GM18868 (cell line): ENCODE data around the gene TNS3.
"Not testable (repeated sequence)": the region's sequence is repeated elsewhere in the genome, so short reads cannot be mapped to it uniquely, and the experiment has no call there.

Source experiments
- ATAC-seq: cut with Tn5 transposase; IDR thresholded peaks from one replicate; pipeline ENCODE4 v1.9.1; 2021; ENCODE audit warnings: mild to moderate bottlenecking, moderate library complexity; ENCODE audit not compliant: unreplicated experiment

The TNS3 gene

GRCh38 chr7:47273974-47274766 is 307.7 kb downstream of the TNS3 start:
- ATAC-seq, result no peak

DNA sequence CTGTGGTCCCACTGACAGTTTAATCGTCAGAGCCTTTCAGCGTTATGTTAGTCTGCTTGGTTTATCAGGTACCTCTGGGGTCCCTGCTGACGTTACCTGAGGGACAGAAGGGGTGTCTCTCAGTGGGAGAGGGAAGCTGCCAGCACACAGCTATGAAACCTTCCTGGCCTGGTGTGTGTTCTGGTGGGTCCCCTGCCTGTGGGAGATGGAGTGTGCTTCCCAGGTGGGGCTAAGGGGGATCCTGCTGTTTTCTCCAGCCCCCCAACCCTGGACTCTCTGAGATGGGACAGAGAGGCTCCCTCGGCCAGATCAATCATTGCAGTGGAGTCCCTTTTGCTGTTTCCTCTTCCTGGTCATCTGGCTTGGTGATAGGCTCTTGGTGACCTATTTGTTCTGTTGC is 308.8 kb downstream of the TNS3 start:
- no peak for ATAC-seq

DNA sequence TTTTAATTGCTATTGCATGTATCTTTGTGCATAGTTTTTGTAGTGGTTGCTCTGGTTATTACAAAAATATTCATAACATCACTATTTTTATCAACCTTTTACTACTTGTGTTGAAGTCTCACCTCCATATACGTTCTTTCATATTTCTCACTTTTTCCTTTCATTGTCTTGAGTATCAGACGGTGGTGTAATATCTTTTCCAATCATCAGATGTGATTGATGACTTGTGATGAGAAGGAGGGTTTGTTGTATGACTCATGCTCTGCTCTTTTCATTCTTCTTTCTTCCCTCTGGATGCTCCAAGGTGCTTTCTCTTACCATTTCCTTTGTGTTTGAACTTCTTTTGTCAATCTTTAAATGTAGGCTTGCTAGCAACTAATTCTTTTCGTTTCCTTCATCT is 310.2 kb downstream of the TNS3 start:
- ATAC-seq, result no peak

DNA sequence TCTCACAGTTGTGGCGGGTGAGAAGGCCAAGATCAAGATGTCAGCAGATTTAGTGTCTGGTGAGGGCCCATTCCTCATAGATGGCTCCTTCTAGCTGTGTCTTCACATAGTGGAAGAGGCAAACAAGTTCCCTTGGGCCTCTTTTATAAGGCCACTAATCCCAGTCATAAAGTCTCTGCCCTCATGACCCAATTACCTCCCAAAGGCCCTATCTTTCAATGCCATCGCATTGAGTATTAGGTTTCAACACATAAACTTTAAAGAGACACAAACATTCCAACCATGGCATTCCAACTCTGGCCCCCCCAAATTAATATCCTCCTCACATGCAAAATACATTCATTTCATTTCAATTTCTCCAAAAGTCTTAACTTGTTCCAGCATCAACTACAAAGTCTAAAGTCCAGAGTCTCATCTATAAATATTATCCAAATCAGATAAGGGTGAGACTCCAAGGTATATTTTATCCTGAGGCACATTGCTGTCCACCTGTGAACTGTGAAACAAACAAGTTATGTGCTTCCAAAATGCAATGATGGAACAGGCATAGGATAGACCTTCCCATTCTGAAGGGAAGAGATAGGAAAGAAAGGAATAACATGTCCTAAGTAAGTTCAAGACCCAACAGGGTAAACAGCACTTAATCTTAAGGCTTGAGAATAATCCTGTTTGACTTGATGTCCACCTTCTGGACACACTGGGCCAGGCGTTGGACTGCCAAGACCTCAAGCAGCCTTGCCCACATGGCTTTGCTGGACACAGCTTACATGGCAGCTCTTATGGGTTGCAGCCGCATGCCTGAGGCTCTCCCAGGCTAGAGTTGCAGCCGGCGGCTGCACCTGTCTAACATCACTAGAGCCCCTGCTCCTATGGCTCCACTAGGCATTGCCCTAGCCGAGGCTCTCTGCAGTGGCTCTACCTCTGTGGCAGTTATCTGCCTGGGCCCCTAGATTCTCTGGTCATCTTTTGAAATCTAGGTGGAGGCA is 312.8 kb downstream of the TNS3 start:
- ATAC-seq, result no peak

DNA sequence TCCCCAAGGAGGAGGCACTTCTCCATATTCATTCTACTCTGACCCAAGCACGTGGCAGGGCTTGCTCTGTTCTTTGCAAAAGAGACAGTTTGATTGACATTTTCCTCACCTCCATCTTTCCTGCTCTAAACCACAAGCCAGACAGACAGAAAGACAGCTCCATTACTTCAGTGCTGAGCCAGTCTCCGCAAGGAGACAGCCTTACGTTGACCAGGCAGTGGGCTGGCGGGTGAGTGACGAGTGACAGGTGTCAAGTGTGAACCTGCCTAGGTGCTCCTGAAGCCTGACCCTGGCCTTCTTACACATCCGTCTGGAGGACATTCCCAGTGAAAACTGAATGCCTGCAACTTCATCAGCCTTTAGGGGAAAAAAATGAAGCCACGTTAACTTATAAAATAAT is 314.6 kb downstream of the TNS3 start:
- ATAC-seq, result no peak

- ATAC-seq, result no peak
Measured at GRCh38 chr7:47266799-47267198, 315.1 kb downstream of the TNS3 start.

GRCh38 chr7:47266131-47266706 is 315.7 kb downstream of the TNS3 start:
- ATAC-seq, result peak; percentile 95

GRCh38 chr7:47265621-47266020 is 316.3 kb downstream of the TNS3 start:
- no peak for ATAC-seq

GRCh38 chr7:47264021-47264651 is 317.8 kb downstream of the TNS3 start:
- ATAC-seq, result no peak

DNA sequence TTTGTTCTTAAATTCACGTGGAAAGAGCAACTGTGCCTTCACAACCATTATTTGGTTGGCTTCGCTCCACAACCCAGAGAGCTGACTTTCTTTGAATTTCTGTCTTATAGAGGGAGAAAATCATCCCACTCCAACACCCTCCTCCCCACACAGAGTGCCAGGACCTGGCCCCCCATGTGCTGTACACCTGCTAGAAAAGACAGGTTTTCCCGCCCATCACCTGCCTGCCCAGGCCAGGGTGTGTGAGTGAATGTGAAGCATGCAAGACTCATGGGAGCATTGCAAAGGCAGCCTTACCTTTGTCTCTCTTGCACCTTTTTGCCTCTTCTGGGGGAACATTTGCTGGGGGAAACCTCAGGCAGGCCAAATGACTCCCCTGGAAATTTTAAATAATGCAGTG is 319.0 kb downstream of the TNS3 start:
- ATAC-seq, result no peak

GRCh38 chr7:47262160-47262559 is 319.8 kb downstream of the TNS3 start:
- ATAC-seq, result not testable (repeated sequence)

DNA sequence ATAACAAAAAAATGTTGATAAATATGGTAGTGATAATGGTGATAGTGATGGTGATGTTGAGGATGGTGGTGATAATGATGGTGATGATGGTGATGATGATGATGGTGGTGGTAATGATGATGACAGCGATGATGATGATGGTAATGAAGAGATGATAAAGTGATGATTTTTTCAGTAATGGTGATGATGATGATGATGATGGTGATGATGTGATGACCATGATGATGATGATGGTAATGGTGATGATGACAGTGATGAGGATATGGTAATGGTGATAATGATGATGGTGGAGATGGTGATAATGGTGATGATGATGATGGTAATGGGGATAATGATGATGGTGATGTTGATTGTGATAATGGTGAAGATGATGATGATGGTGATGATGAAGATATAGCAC is 321.6 kb downstream of the TNS3 start:
- no peak for ATAC-seq

- no peak for ATAC-seq
Measured at GRCh38 chr7:47259682-47260081, 322.2 kb downstream of the TNS3 start.

- no peak for ATAC-seq
Measured at GRCh38 chr7:47258798-47259197, 323.1 kb downstream of the TNS3 start.

GRCh38 chr7:47256016-47256415 is 325.9 kb downstream of the TNS3 start:
- no peak for ATAC-seq

DNA sequence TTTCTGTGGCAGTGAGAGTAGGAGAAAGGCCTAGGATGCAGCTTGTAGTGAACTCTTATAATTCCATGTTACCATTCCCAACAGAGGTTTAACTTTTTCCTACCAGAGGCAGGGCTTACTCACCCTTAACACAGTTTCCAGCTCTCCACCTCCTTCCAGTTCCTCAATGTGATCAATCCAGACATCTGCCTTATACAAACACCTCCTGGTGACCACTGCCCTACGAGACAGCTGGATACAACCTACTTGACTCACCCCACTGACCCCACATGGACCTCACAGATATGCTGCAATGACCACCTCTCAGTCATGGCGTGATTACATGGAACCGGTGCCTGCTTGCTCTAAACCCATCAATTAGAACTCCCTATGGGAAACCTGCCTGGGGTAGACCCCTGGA is 326.5 kb downstream of the TNS3 start:
- no peak for ATAC-seq

GRCh38 chr7:47255007-47255406 is 326.9 kb downstream of the TNS3 start:
- ATAC-seq, result no peak

GRCh38 chr7:47254081-47254977 is 327.6 kb downstream of the TNS3 start:
- peak; percentile 91 for ATAC-seq

- peak; percentile 17 for ATAC-seq
Measured at GRCh38 chr7:47253650-47254080, 328.2 kb downstream of the TNS3 start.

DNA sequence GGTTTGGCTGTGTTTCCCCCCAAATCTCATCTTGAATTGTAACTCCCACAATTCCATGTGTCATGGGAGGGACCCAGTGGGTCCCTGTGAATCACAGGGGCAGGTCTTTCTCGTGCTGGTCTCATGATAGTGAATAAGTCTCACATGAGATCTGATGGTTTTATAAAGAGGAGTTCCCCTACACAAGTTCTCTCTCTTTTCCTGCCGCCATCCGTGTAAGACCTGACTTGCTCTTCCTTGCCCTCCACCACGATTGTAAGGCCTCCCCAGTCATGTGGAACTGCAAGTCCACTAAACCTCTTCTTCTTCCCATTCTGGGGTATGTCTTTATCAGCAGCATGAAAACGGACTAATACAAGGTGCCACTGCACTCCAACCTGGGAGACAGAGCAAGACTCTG is 329.2 kb downstream of the TNS3 start:
- no peak for ATAC-seq
